Activated B cell treated with CpG ODN at 0.5 μM for 24 hours (primary cell): Measurements from ENCODE around the gene SPATA7. TPM values are rescaled to one million over a fixed set of nuclear protein-coding genes. Genes with fewer than 3 reads are reported as not detected.

Experiments
- ATAC-seq: fragments of 200-7000 bp; cut with Tn5 transposase; one replicate; pipeline ENCODE4 v1.10.0; 2021; ENCODE audit warnings: low read depth, mild to moderate bottlenecking, moderate library complexity
- CTCF ChIA-PET: fragments of 350-600 bp; sonication (Branson Sonifier 250); formaldehyde crosslinking; loops from one replicate; lab custom pipeline; 2021; ENCODE audit warnings: antibody characterized with exemption; lab: Charles Lee
- POLR2A ChIA-PET: fragments of 350-600 bp; sonication (Branson Sonifier 250); formaldehyde crosslinking; loops from one replicate; lab custom pipeline; 2021; ENCODE audit warnings: antibody characterized with exemption; lab: Charles Lee
- DNase-seq: peaks from one replicate; pipeline ENCODE4 v3.0.0; 2022
- H3K27ac Mint-ChIP-seq: one replicate; pipeline ENCODE4 v1.8.0; 2020; ENCODE audit warnings: mixed read lengths
- H3K27me3 Mint-ChIP-seq: one replicate; pipeline ENCODE4 v1.8.0; 2021; ENCODE audit warnings: mixed read lengths
- H3K36me3 Mint-ChIP-seq: one replicate; pipeline ENCODE4 v1.8.0; 2021; ENCODE audit warnings: low read depth, mixed read lengths
- H3K4me1 Mint-ChIP-seq: one replicate; pipeline ENCODE4 v1.8.0; 2021; ENCODE audit warnings: mixed read lengths
- H3K4me3 Mint-ChIP-seq: one replicate; pipeline ENCODE4 v1.8.0; 2020; ENCODE audit warnings: mild to moderate bottlenecking, mixed read lengths
- H3K9me3 Mint-ChIP-seq: one replicate; pipeline ENCODE4 v1.8.0; 2020; ENCODE audit warnings: mixed read lengths
- intact Hi-C: fragments of 100-400 bp; cut with micrococcal nuclease; formaldehyde crosslinking; loops from one replicate; pipeline ENCODE4 v1.15.1; 2024
- total RNA-seq: library from RNA; stranded (reverse); gene quantifications from 2 replicates; pipeline ENCODE4 v1.2.3, GENCODE V29; 2022
- TF ChIP-seq, protein P1 (sequence below): fragments of 200-600 bp; IDR thresholded peaks from one replicate; pipeline ENCODE4 v1.8.0; 2022; ENCODE audit warnings: antibody characterized with exemption, mild to moderate bottlenecking

Gene SPATA7
- total RNA-seq, 1 donor from 2014 or later = 1.6 TPM

DNA sequence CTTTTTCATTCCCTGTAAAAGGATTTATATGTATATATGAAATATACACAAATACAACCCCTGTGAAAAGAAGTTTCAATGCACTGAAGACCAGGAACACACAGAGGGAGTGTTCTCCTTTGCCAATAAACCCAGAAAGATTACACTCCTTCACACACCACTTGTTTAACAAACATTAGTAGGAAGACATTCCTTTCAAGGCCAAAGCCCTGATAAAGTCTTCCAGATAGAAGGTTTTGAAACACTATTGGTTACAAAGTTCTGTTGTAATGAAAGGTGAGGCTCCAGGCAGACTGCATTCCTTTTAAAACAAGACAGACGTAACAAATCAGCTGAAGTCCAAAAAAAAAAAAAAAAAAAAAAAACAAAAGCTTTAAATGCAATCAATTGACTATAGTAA is 88.3 kb downstream of the SPATA7 start:
- Mint-ChIP-seq H3K9me3 (no peaks in the 10 kb centered on the region), H3K27me3 (no peaks in the 10 kb centered on the region), H3K4me1 (no peaks in the 10 kb centered on the region), H3K27ac (no peak overlapping the region), H3K4me3 (no peak overlapping the region), H3K36me3 (no peaks in the 10 kb centered on the region)
- intact Hi-C loops = no loop called here
- TF ChIP-seq, protein P1, sequence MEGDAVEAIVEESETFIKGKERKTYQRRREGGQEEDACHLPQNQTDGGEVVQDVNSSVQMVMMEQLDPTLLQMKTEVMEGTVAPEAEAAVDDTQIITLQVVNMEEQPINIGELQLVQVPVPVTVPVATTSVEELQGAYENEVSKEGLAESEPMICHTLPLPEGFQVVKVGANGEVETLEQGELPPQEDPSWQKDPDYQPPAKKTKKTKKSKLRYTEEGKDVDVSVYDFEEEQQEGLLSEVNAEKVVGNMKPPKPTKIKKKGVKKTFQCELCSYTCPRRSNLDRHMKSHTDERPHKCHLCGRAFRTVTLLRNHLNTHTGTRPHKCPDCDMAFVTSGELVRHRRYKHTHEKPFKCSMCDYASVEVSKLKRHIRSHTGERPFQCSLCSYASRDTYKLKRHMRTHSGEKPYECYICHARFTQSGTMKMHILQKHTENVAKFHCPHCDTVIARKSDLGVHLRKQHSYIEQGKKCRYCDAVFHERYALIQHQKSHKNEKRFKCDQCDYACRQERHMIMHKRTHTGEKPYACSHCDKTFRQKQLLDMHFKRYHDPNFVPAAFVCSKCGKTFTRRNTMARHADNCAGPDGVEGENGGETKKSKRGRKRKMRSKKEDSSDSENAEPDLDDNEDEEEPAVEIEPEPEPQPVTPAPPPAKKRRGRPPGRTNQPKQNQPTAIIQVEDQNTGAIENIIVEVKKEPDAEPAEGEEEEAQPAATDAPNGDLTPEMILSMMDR = no peak
- no peak for DNase-seq
- ATAC-seq = no peak
- CTCF ChIA-PET = no interaction called here
- POLR2A ChIA-PET = no interaction called here

DNA sequence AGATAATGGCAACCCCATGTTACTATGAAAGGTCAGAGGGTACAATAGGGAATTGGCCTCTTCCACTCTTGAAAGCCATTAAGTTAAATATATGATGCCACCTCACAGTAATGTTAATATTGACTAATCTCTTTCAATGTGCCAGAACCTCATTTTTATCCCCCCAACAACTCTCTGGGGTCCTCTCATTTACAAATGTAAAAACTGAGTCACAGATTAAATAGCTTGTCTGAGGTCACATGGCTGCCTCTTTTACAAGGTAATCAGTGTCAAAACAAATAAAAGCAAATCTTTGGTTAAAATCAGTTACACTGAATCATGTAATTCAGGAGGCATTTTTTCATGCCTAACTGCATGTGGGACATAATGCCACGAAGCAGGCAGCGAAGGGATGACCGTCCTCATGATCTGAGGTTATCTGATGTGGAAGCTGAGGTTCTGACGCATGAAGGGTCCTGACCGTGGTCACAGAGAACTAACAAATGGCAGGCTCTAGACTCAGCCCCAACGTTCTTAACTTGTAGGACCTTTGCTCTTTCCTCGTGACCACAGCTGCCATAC is 90.8 kb downstream of the SPATA7 start:
- H3K36me3 Mint-ChIP-seq = no peaks in the 10 kb centered on the region
- TF ChIP-seq, protein P1 = no peak
- H3K4me3 Mint-ChIP-seq = no peak overlapping the region
- ChIA-PET POLR2A (no interaction called here), CTCF (no interaction called here)
- H3K4me1 Mint-ChIP-seq = no peaks in the 10 kb centered on the region
- peaks cover under 1% of the 10 kb centered on the region for H3K27me3 Mint-ChIP-seq
- H3K27ac Mint-ChIP-seq = no peak overlapping the region
- DNase-seq (no peak), ATAC-seq (no peak)
- H3K9me3 Mint-ChIP-seq = no peaks in the 10 kb centered on the region
- intact Hi-C loops = no loop called here

DNA sequence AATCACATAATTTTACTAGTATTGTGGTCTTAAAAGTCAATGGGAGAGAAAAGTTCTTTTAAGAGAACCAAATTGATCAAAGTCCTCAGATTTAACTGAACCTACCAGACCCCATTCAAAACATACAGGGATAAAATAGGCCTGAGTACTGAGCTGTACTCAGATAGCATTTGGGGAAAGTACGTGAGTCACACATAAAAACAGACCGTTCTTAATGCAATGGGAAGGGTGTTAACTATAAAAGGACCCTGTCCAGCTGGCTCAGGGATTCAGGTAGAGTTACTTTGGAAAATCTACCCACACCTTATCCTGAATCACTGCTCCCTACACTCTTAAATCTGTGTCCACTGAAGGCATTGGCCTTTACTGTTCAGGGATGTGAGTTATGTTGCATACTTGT is 91.4 kb downstream of the SPATA7 start:
- no peaks in the 10 kb centered on the region for H3K36me3 Mint-ChIP-seq
- no peaks in the 10 kb centered on the region for H3K9me3 Mint-ChIP-seq
- ATAC-seq (no peak), DNase-seq (no peak)
- TF ChIP-seq, protein P1 = no peak
- peaks cover 3% of the 10 kb centered on the region for H3K27me3 Mint-ChIP-seq
- ChIA-PET POLR2A (no interaction called here), CTCF (no interaction called here)
- intact Hi-C loops = no loop called here
- no peak overlapping the region for H3K27ac Mint-ChIP-seq
- H3K4me1 Mint-ChIP-seq = no peaks in the 10 kb centered on the region
- no peak overlapping the region for H3K4me3 Mint-ChIP-seq

DNA sequence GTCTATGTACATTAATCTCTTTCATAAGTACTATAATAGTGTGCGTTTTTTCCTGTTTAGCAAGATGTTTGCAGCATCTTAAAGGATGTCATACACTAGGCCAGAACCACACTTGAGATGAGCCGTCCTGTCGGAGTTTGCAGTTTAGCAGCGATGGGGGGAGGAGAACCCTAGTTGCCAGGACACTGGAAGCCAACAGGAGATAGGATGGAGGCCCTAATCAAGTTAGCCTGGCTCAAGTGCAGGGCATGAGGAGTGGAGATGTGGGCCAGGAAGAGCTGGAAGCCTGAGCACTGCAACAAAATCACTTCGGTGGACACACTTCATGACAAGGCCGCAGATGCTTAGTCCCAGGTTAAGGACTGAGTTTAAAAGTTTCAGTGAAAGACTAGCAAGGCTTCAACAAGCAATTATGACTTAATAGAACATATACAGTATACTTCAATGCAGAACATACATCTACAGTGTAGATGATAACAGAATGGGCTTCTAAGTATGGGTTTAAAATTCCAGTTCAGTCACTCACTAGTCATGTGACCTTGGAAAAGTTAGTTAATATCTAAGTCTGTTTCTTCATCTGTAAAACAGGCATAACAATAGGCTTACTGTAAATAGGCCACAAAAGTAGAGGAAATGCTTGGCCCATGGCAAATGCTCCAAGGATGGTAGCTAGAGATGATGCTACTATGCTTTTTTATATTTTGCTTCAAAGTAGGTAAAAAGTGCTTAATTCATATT is 92.2 kb downstream of the SPATA7 start:
- CTCF ChIA-PET = no interaction called here
- intact Hi-C loops = no loop called here

DNA sequence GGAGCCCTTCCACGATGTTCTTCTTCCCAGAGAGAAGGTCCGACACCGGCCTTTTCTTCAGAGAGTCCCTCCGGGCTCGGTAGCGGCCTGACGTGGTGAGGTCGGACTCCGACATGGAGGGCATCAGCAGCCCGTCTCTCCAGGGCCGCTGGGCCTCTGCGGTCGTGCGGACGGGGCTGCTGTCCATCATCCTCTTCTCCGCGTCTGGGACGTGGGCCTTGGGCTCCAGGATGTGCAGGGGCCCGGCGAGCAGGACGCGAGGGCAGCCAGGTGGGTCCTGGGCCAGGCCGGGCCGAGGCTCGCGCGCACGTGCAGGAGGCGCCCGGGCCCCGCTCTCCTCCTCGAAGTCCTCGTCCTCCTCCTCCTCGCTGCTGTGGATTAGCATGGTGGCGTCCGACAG is 93.5 kb downstream of the SPATA7 start:
- DNase-seq (no peak), ATAC-seq (no peak)
- no peaks in the 10 kb centered on the region for H3K9me3 Mint-ChIP-seq
- H3K27me3 Mint-ChIP-seq = peaks cover 3% of the 10 kb centered on the region
- ChIA-PET POLR2A (no interaction called here), CTCF (no interaction called here)
- H3K4me1 Mint-ChIP-seq = no peaks in the 10 kb centered on the region
- H3K36me3 Mint-ChIP-seq = no peaks in the 10 kb centered on the region
- intact Hi-C loops = no loop called here
- no peak overlapping the region for H3K27ac Mint-ChIP-seq
- H3K4me3 Mint-ChIP-seq = no peak overlapping the region
- TF ChIP-seq, protein P1 = no peak

More for the DNA sequence above, 92.2 kb downstream of the SPATA7 start:
- TF ChIP-seq, protein P1 = no peak
- Mint-ChIP-seq H3K4me3 (no peak overlapping the region), H3K27me3 (peaks cover 3% of the 10 kb centered on the region), H3K36me3 (no peaks in the 10 kb centered on the region), H3K9me3 (no peaks in the 10 kb centered on the region), H3K27ac (no peak overlapping the region), H3K4me1 (no peaks in the 10 kb centered on the region)
- no peak for ATAC-seq
- DNase-seq = no peak
- POLR2A ChIA-PET = no interaction called here
